ENCODE results near the gene ZNF331.

DNA sequence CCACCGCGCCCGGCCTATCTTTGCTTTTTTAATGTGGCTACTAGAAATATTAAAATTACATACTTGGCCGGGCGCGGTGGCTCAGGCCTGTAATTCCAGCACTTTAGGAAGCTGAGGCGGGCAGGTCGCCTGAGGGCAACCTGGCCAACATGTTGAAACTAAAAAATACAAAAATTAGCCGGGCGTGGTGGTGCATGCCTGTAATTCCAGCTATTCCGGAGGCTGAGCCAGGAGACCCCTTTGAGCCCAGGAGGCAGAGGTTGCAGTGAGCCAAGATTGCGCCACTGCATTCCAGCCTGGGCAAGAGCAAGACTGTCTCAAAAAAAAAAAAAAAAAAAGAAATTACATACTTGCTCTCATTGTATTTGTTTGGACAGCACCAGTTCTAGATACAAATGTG lies 59.1 kb downstream of the ZNF331 start:
- no peak for TF ChIP-seq CTCF (IDR thresholded peaks at IDR 0.05)
- TF ChIP-seq ZFX (IDR thresholded peaks at IDR 0.05; ENCODE audit: borderline replicate concordance), result no peak

Measured in 22Rv1 (cell line).